Left cardiac atrium (tissue), 4 donors: Measurements from ENCODE around the gene SMIM26. TPM values are rescaled to one million over a fixed set of nuclear protein-coding genes. Genes with fewer than 3 reads are reported as not detected.

Source experiments
- ATAC-seq, 2 donors: fragments of 200-7000 bp; cut with Tn5 transposase; one replicate each; pipeline ENCODE4 v1.9.1; 2020; ENCODE audit warnings: mild to moderate bottlenecking in 2 of 2, moderate library complexity in 2 of 2
- DNase-seq: peaks from one replicate; pipeline ENCODE4 v3.0.0-alpha.2; 2020
- intact Hi-C, 2 donors: fragments of 100-400 bp; cut with DNase I; formaldehyde crosslinking; loops; one replicate each; pipeline versions ENCODE4 v1.14.1 to v1.15.1; 2022 to 2023
- total RNA-seq, 2 donors: library from RNA; stranded (reverse); fragmentation: NEBNext Ultra II Directional; extraction: Animal tissue kit (Norgen Biotek cat#: 25700); gene quantifications; one replicate each; pipeline ENCODE4 v1.2.1, GENCODE V29; 2021
- donor health status: DM: no; HTN: yes; CAD: no.
- donor health status: DM: no; HTN: yes; CAD: no; lungs with severe emphysema.
- donor health status: DM: yes; HTN: yes; CAD: no.
- donor health status: Dilated cardiomyopathy.

The SMIM26 gene
- total RNA-seq, 2 donors from 2014 or later: 79.1 to 84.9 TPM

GRCh38 chr20:18571578-18571977, 4.3 kb downstream of the SMIM26 start:
- intact Hi-C loops: no loop called here
- no peak for ATAC-seq
- no peak for DNase-seq

DNA sequence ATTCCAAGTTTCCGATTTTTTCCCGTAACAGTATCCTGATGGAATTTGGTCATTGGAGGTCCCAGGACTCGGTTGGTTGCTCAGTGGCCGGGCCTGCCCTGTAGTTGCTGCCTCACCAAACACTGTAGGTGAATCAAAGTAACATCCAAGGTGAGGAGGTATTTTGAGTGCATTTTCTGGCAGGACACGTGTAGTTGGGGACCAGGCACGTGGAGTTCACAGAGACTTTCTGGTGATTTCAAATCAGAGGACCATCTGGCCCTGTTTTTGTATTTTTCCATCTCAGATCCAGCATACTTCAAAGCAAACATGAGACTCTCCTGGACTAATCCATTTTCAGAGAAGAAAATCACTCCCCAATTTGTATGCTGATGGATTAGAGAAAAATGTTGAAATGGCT, 10.7 kb downstream of the SMIM26 start:
- ATAC-seq (no peak), DNase-seq (no peak)
- intact Hi-C loops: no loop called here

DNA sequence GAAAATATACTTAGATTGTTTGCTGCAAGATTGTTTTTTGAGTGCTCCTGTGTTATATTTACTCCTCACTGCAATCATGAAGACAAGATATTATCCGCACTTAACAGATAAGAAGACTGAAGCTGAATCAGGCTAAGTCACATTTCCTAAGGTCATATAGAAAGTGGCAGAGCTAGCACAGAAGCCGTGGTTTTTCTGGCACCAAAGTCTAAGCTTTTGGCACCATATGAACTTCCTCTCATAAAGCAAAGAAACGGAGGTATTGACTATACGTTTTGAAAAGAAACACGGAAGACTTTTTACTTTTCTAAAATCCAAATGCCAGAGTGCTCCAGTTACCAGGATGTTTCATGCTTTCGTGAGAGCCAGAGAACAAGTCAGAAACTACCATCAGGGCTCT, 11.3 kb downstream of the SMIM26 start:
- intact Hi-C loops: no loop called here
- ATAC-seq (no peak), DNase-seq (no peak)

DNA sequence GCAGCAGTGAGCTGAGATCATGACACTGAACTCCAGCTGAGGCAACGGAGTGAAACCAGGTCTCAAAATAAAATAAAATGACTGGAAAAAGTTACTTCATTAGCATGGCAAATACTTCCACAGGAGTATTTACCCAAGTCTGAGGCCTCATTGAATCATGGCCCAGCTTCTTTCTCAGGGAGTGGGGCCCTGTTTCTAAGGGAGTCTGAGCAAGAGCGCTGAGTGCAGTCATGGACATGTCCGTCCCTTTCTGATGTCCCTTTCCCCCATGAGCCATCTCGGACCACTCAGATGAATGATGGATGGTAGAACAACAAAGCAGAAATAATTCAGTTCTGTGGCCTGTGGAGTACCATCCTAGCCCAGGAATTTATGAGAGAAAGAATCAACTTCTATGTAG, 12.8 kb downstream of the SMIM26 start:
- intact Hi-C loops: no loop called here
- ATAC-seq (no peak), DNase-seq (no peak)

DNA sequence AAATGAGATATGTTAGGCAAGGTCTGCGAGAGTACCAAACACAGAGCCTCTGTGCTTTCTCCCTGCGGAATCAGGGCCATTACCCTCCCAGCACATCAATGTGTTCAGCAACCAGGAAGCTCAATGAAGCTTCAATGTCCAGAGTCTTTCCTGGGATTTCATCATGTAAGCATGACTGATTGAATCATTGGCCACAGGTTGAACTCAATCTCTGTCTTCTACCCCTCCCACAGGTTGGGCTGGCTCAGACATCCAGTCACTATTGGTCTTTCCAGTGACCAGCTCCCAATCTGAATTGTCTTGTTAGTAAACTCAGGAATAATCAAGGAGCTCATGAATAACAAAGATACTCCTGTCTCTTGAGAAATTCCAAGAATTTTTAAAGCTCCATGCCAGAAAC, 17.9 kb downstream of the SMIM26 start:
- intact Hi-C loops: no loop called here
- ATAC-seq: no peak
- no peak for DNase-seq

DNA sequence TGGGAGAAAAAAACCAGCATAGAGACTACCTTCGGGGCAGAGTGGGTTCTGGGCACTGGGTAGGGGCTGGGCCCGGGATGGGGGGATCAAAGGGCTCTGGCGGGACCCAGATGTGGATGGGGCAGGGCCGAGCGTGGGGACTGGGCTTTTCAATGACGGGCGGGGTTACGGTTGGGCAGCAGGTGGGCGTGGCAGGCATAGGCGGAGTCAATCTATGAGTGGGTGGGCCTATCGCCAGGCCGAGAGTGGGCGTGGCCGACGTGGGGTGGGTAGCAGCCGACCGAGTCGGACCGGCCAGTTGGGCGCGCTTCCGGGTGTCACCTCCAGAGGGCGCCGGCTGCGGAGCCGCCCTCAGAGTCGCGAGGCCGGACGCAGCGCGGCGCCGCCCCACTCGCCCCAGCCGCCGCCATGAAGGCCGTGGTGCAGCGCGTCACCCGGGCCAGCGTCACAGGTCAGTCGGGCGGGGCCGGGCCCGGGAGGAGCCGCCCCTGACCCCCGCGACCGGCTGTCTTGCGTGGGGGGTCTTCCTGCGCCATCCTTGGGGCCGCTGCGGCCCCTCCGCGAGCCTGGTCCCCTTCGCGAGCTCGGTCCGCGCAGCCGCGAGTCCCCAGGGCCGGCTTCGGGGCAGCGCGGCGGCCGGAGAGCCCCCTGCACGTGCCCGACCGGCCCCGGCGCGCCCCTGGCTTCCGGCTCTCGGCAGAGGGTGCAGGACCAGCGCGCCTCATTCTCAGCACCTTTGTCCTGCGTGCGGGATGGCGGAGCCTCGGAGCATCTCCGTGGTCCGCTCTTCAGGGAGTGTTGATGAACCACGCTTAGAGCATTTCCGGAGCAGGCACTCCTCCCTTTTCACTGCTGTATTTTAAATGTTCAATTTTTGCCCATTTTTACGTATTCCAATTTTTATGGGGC, 20.7 kb downstream of the SMIM26 start, which contains the start of gene DTD1:
Gene DTD1 (plus strand): TSS at position 390 of the 909 bp plus-strand sequence. CDS start 19 bp downstream, at position 409.
- ATAC-seq (peak; percentile 98 to 99), DNase-seq (peak; percentile 97)
- intact Hi-C loops: no loop called here

- no peak for DNase-seq
- ATAC-seq: peak in 1 of 2 donors; percentile 2
- intact Hi-C loops: no loop called here
These were observed 21.3 kb downstream of the SMIM26 start for GRCh38 chr20:18588574-18588933.

DNA sequence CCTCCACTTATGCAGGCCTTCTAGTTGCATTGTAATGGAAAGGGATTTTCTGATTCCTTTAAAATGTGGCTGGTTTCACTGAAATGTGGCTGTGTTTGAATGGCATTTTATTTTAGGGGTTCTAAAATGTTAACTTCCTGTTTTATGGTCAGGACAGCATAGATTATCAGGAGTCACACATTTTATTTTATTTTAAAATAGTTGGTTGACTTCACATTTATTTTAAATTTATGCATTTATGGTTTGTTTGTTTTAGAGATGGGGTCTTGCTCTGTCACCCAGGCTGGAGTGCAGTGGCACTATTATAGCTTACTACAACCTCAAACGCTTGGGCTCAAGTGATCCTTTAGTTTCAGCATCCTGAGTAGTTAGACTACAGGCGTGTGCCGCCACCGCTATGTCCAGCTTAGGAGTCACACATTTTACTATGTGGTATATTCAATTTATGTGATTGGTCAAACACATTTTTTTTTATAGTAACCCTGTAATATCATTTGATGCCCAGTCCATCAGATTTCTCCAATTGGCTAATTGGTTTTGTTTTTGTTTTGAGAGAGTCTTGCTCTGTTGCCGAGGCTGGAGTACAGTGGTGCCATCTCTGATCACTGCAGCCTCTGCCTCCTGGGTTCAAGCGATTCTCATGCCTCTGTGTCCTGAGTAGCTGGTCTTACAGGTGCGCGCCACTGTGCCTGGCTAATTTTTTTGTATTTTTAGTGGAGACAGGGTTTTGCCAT, 22.9 kb downstream of the SMIM26 start:
- no peak for ATAC-seq
- intact Hi-C loops: no loop called here

DNA sequence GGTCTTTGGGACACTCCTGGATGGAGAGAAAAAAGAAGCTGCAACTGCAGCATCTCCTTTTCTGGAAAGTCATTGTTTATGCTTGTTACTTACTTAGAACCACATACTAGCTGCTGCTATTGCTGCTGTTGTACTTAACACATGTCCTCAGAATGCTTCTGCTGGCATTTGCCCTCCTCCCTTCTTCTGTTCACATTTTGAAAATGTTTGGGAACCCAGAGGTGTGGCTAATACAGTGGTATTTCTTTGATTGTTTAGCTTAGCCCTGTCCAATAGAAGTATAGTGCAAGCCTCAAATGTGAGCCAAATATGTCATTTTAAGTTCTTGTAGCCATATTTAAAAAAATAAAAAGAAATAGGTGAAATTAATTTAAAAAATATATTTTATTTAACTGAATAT, 29.0 kb downstream of the SMIM26 start:
- intact Hi-C loops: no loop called here
- ATAC-seq (no peak), DNase-seq (no peak)

More for the DNA sequence above, 22.9 kb downstream of the SMIM26 start:
- no peak for DNase-seq

DNA sequence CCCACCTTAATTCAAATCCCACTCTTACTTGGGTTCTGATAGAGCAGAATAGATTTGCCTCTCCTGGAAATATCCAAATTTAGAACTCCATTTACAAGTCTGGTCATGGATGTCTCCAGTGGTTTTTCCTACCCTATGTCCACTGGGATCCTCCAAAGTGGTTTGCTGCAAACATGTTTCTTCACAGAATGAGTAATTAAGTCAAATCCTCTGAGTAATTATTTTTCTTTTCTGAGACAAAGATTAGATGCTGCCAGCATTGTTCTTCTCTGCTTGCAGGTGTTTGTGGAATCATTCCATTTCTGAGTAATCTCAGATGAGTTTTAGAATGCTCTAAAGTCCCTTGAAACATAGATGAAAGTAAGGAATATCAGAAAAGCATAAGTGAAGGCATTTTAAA, 42.5 kb downstream of the SMIM26 start:
- DNase-seq (no peak), ATAC-seq (no peak)
- intact Hi-C loops: no loop called here

GRCh38 chr20:18611492-18611891, 44.3 kb downstream of the SMIM26 start:
- DNase-seq (no peak), ATAC-seq (no peak)
- intact Hi-C loops: no loop called here

- intact Hi-C loops: no loop called here
- ATAC-seq: no peak
- no peak for DNase-seq
These were observed 46.3 kb downstream of the SMIM26 start for GRCh38 chr20:18613553-18613952.

DNA sequence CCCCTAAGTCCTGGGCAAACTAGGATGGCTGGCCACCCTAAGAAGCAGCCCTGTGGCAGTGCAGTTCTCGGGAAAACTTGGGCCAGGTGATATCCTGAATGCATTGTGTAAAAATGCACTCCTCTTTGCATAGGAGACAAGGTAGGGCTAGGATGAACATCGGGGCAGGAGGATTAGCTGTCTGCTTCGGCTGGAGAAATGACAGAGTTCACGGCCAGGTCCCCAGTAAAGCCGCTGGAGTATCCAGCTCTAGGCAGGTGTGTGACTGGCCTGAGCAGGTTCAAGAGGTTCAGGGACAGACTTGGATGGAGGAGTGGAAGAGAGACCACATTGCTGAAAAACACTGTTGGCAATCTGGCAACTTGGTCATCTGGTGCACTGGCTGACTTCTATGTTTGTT, 47.0 kb downstream of the SMIM26 start:
- no peak for DNase-seq
- intact Hi-C loops: no loop called here

GRCh38 chr20:18615020-18615650, 47.9 kb downstream of the SMIM26 start:
- DNase-seq: no peak
- peak in 1 of 2 donors; percentile 55 for ATAC-seq
- intact Hi-C loops: no loop called here

More for the DNA sequence above, 47.0 kb downstream of the SMIM26 start:
- no peak for ATAC-seq

Other genes with a start within 250 kb of the SMIM26 start
- gene DZANK1, start 100.4 kb upstream of the SMIM26 start, total RNA-seq: 1 to 10 TPM in 1 of 2 donors, under 1 TPM in 1; 0.92 to 1.1 TPM
- gene POLR3F, start 100.0 kb upstream of the SMIM26 start, total RNA-seq: 1 to 10 TPM; 6.1 to 6.5 TPM
- 1 to 10 TPM; 5.1 to 8.9 TPM for gene RBBP9, start 70.2 kb upstream of the SMIM26 start, total RNA-seq
- gene SEC23B, start 59.5 kb upstream of the SMIM26 start, total RNA-seq: 10 to 100 TPM; 20.7 to 24.3 TPM
- gene DTD1, start 20.6 kb downstream of the SMIM26 start, total RNA-seq: 10 to 100 TPM; 12.1 to 18.9 TPM
- gene SCP2D1, start 246.4 kb downstream of the SMIM26 start, total RNA-seq: not detected